GM23248 (cell line): Measurements from ENCODE around the gene KCNMB3.

Source experiments
- EZH2 ChIP-seq: fragments of 200-600 bp; sonication (generic); IDR thresholded peaks from 2 replicates; pipeline ENCODE4 v1.6.1; 2018; ENCODE audit warnings: antibody characterized with exemption, mild to moderate bottlenecking; ENCODE audit not compliant: insufficient read depth, poor library complexity, severe bottlenecking
- EZH2phosphoT487 ChIP-seq: fragments of 200-600 bp; sonication (generic); IDR thresholded peaks from 2 replicates; pipeline ENCODE4 v1.6.1; 2018; ENCODE audit warnings: antibody characterized with exemption, moderate library complexity, mild to moderate bottlenecking, low read depth; ENCODE audit not compliant: insufficient read depth

DNA sequence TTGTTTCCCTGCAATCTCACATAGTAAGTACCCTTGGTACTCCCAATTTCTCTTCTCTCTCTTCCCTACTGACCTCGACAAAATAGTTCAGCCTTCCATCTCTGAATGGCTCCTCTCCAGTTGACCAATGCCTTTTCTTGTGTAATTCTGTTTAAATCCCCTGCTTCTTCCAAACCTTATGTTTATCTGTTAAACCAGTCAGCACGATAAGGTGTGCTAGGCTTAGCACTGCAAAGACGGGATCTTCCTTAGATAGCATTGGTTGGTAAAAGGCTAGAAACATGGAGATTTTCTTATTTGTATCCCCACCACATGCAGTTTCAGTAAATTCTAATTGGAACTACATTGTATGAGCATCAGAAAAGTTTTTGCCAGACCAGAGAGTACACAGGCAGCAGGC is 25.8 kb upstream of the KCNMB3 start:
- TF ChIP-seq EZH2 (no peak), EZH2phosphoT487 (no peak)
